Stomach smooth muscle (tissue), 2 donors: ENCODE results near the gene JADE2.

ENCODE experiments used
- H3K27ac ChIP-seq: one replicate; pipeline ENCODE4 v1.7.0; 2013; ENCODE audit warnings: mild to moderate bottlenecking, low read length, inconsistent platforms
- H3K27me3 ChIP-seq, 2 donors: one replicate each; pipeline ENCODE4 v1.7.0; 2013; ENCODE audit warnings: low read length in 2 of 2; ENCODE audit not compliant: insufficient read depth in 2 of 2, control insufficient read depth in 1 of 2
- H3K36me3 ChIP-seq, 2 donors: one replicate each; pipeline ENCODE4 v1.7.0; 2013; ENCODE audit warnings: low read length in 2 of 2; ENCODE audit not compliant: control insufficient read depth in 2 of 2, insufficient read depth in 2 of 2
- H3K4me1 ChIP-seq: one replicate; pipeline ENCODE4 v1.7.0; 2013; ENCODE audit warnings: low read length; ENCODE audit not compliant: control insufficient read depth, insufficient read depth
- H3K4me3 ChIP-seq, 2 donors: one replicate each; pipeline ENCODE4 v1.7.0; 2013; ENCODE audit warnings: low read length in 2 of 2
- H3K9ac ChIP-seq, 2 donors: one replicate each; pipeline ENCODE4 v1.7.0; 2013; ENCODE audit warnings: low read length in 2 of 2, mild to moderate bottlenecking in 1 of 2
- H3K9me3 ChIP-seq, 2 donors: one replicate each; pipeline ENCODE4 v1.7.0; 2013; ENCODE audit warnings: low read length in 2 of 2; ENCODE audit not compliant: control insufficient read depth in 2 of 2
- donor health status: healthy.
- donor health status: Pancreatic carcinoma.

JADE2 gene

DNA sequence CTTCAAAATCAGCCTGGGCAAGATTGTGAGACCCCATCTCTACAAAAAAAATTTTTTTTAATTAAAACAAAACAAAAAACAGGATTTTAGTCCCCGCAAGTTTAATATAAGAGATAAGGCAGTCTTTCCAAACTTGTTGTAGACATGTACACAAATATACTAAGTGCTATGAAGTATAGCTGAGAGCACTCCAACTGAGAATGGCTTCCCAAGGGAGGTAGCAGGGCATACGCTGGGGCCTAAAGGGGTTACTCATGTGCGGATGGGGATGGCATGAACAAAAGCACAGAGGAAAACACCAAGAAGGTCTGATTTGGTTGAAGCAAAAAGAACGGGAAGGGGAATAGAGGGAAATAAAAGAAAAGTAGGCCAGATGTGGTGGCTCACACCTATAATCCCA, 86.0 kb downstream of the JADE2 start:
- peaks cover 33 to 36% of the 10 kb centered on the region in 2 donors for H3K36me3 ChIP-seq
- no peak overlapping the region for H3K27ac ChIP-seq
- H3K9me3 ChIP-seq = no peaks in the 10 kb centered on the region
- no peak overlapping the region for H3K4me3 ChIP-seq
- H3K9ac ChIP-seq = no peak overlapping the region
- no peaks in the 10 kb centered on the region for H3K27me3 ChIP-seq
- H3K4me1 ChIP-seq = no peaks in the 10 kb centered on the region

DNA sequence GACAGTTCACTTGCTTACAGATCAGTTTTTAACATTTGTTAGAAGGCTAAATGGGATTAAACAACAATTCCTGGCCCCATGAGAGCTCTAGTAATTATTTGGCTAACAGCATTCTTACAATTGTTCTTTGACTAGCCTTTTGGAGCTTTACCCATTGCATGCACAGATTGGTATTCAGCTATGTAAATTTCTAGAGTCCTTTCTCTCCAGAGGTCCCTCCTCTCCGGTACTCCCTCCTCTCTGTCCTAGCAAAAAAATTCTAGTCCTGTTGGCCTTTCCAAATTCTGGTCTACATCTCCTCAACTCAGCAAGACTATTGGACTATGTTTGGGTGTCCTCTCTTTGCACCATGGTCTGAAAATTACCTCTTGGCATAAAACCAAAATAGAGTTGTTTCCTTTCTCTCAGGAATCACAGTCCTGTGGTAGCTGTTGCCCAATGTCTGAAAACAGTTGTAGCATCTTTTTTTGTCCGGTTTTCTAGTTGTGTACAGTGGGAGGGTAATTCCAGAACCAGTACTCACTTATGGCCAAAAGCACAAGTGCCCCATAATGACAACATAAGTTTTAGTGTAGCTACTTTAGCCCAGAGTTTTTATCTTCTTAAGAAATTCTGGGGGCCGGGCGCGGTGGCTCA, 89.1 kb downstream of the JADE2 start:
- Histone ChIP-seq H3K36me3 (peaks cover 17 to 29% of the 10 kb centered on the region in 2 donors), H3K27ac (no peak overlapping the region), H3K9me3 (no peaks in the 10 kb centered on the region), H3K4me1 (no peaks in the 10 kb centered on the region), H3K4me3 (no peak overlapping the region), H3K27me3 (no peaks in the 10 kb centered on the region), H3K9ac (no peak overlapping the region)

GRCh38 chr5:134620634-134621033, 95.2 kb downstream of the JADE2 start:
- H3K36me3 ChIP-seq = peaks cover 10 to 24% of the 10 kb centered on the region in 2 donors

GRCh38 chr5:134625559-134625958, 100.1 kb downstream of the JADE2 start:
- Histone ChIP-seq H3K36me3 (peaks cover 3 to 8% of the 10 kb centered on the region in 2 donors), H3K4me3 (no peak overlapping the region), H3K9ac (no peak overlapping the region), H3K4me1 (no peaks in the 10 kb centered on the region), H3K27ac (no peak overlapping the region), H3K27me3 (no peaks in the 10 kb centered on the region), H3K9me3 (no peaks in the 10 kb centered on the region)

More at GRCh38 chr5:134620634-134621033, 95.2 kb downstream of the JADE2 start:
- Histone ChIP-seq H3K4me3 (no peak overlapping the region), H3K4me1 (no peaks in the 10 kb centered on the region), H3K9me3 (no peaks in the 10 kb centered on the region), H3K27me3 (no peaks in the 10 kb centered on the region), H3K27ac (no peak overlapping the region), H3K9ac (no peak overlapping the region)

- Histone ChIP-seq H3K9ac (no peak overlapping the region), H3K4me3 (no peak overlapping the region), H3K27ac (no peak overlapping the region), H3K9me3 (no peaks in the 10 kb centered on the region), H3K4me1 (peaks cover under 1% of the 10 kb centered on the region), H3K27me3 (no peaks in the 10 kb centered on the region), H3K36me3 (peaks cover 0 to 4% of the 10 kb centered on the region in 2 donors)
Observed at GRCh38 chr5:134626369-134627014, 101.0 kb downstream of the JADE2 start.
